SIG-M5 treated with dmso at 0.1 percent for 504 hours (cell line): ENCODE data around the gene KPNA5.
"Not testable (repeated sequence)": the region's sequence is repeated elsewhere in the genome, so short reads cannot be mapped to it uniquely, and the experiment has no call there.

Source experiments
- DNase-seq: peaks from one replicate; lab custom pipeline; 2025; ENCODE audit not compliant: unreplicated experiment; lab: John Stamatoyannopoulos, UW

The KPNA5 gene

GRCh38 chr6:116680880-116681672 is at the start of gene KPNA5:
KPNA5 (plus strand) TSS chr6:116681211; CDS start chr6:116681335, 124 bp downstream.
- peak; percentile 88 for DNase-seq

- DNase-seq = no peak
Measured at GRCh38 chr6:116631379-116631990, 49.5 kb upstream of the KPNA5 start.

GRCh38 chr6:116633685-116634084 is 47.3 kb upstream of the KPNA5 start:
- DNase-seq = no peak

- DNase-seq = no peak
Measured at GRCh38 chr6:116648156-116648555, 32.9 kb upstream of the KPNA5 start.

- no peak for DNase-seq
Measured at GRCh38 chr6:116649129-116649528, 31.9 kb upstream of the KPNA5 start.

GRCh38 chr6:116651916-116652315 is 29.1 kb upstream of the KPNA5 start:
- no peak for DNase-seq

GRCh38 chr6:116661594-116661993 is 19.4 kb upstream of the KPNA5 start:
- no peak for DNase-seq

- DNase-seq = no peak
Measured at GRCh38 chr6:116662202-116662601, 18.8 kb upstream of the KPNA5 start.

GRCh38 chr6:116663308-116663707 is 17.7 kb upstream of the KPNA5 start:
- no peak for DNase-seq

GRCh38 chr6:116664169-116664568 is 16.8 kb upstream of the KPNA5 start:
- not testable (repeated sequence) for DNase-seq

- no peak for DNase-seq
Measured at GRCh38 chr6:116665464-116665863, 15.5 kb upstream of the KPNA5 start.

GRCh38 chr6:116666869-116667268 is 14.1 kb upstream of the KPNA5 start:
- no peak for DNase-seq

- peak; percentile 58 for DNase-seq
Measured at GRCh38 chr6:116667623-116668022, 13.4 kb upstream of the KPNA5 start.

- no peak for DNase-seq
Measured at GRCh38 chr6:116672306-116672705, 8.7 kb upstream of the KPNA5 start.

- DNase-seq = no peak
Measured at GRCh38 chr6:116676021-116676420, 5.0 kb upstream of the KPNA5 start.

- peak; percentile 77 for DNase-seq
Measured at GRCh38 chr6:116682334-116682712, 1.3 kb downstream of the KPNA5 start.

- no peak for DNase-seq
Measured at GRCh38 chr6:116685437-116685993, 4.5 kb downstream of the KPNA5 start.

GRCh38 chr6:116686475-116687101 is 5.6 kb downstream of the KPNA5 start:
- DNase-seq = not testable (repeated sequence)

- no peak for DNase-seq
Measured at GRCh38 chr6:116691154-116691553, 10.1 kb downstream of the KPNA5 start.

GRCh38 chr6:116692873-116693272 is 11.9 kb downstream of the KPNA5 start:
- DNase-seq = not testable (repeated sequence)

GRCh38 chr6:116693275-116693674 is 12.3 kb downstream of the KPNA5 start:
- not testable (repeated sequence) for DNase-seq

GRCh38 chr6:116695401-116695800 is 14.4 kb downstream of the KPNA5 start:
- DNase-seq = no peak
